Measurements from ENCODE around the gene RANGRF. TPM values are rescaled to one million over a fixed set of nuclear protein-coding genes. Genes with fewer than 3 reads are reported as not detected.

RANGRF gene
- total and polyA plus RNA-seq, 4 donors = 15.5 to 60.1 (median 35.4) TPM

DNA sequence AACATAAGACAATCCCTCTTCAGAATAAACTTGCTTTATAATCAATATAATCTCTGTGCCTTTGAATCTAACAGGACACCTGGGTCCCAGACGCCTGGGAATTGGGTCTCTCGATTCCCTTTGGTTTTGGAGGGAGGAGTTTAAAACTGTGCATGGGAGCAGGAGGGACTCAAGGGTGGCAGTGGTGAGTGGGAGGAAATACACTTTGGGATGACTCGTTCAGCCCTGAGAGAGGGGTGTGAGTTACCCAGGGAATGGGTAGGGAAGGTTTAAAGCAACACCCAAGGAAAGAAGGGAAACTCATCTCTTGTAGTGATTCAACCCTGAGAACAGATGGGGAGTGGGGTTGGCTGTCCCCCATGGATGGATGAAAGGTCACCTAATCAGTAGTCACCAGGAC is 1.6 kb downstream of the RANGRF start:
- TF ChIP-seq, protein P1, sequence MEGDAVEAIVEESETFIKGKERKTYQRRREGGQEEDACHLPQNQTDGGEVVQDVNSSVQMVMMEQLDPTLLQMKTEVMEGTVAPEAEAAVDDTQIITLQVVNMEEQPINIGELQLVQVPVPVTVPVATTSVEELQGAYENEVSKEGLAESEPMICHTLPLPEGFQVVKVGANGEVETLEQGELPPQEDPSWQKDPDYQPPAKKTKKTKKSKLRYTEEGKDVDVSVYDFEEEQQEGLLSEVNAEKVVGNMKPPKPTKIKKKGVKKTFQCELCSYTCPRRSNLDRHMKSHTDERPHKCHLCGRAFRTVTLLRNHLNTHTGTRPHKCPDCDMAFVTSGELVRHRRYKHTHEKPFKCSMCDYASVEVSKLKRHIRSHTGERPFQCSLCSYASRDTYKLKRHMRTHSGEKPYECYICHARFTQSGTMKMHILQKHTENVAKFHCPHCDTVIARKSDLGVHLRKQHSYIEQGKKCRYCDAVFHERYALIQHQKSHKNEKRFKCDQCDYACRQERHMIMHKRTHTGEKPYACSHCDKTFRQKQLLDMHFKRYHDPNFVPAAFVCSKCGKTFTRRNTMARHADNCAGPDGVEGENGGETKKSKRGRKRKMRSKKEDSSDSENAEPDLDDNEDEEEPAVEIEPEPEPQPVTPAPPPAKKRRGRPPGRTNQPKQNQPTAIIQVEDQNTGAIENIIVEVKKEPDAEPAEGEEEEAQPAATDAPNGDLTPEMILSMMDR (IDR thresholded peaks at IDR 0.05; ENCODE audit: control extremely low read depth, extremely low read depth) = no peak
- WGBS, 2 donors = 48 to 69% methylated on average over 3 of the region's 3 CpGs
- ATAC-seq (ENCODE audit: insufficient read depth, low FRiP score) = no peak
- no peak for DNase-seq
- Histone ChIP-seq H3K4me3 (no peak overlapping the region), H3K9ac (ENCODE audit: insufficient read depth in 1 of 2, low read length in 2 of 2) (no peak overlapping the region), H3K4me1 (ENCODE audit: control insufficient read depth in 5 of 5, insufficient read depth in 5 of 5, low read length in 5 of 5) (peaks cover 2 to 18% (median 11%) of the 10 kb centered on the region in 5 donors), H3K27ac (ENCODE audit: low read depth in 1 of 2, low read length in 1 of 2) (no peak overlapping the region), H3K9me3 (ENCODE audit: control insufficient read depth in 4 of 4, insufficient read depth in 3 of 4, low read length in 3 of 4) (no peaks in the 10 kb centered on the region), H3K27me3 (ENCODE audit: control insufficient read depth in 3 of 3, insufficient read depth in 3 of 3, low read length in 2 of 3) (no peaks in the 10 kb centered on the region), H3K36me3 (ENCODE audit: control insufficient read depth in 4 of 4, insufficient read depth in 4 of 4, low read length in 4 of 4) (no peaks in the 10 kb centered on the region)

DNA sequence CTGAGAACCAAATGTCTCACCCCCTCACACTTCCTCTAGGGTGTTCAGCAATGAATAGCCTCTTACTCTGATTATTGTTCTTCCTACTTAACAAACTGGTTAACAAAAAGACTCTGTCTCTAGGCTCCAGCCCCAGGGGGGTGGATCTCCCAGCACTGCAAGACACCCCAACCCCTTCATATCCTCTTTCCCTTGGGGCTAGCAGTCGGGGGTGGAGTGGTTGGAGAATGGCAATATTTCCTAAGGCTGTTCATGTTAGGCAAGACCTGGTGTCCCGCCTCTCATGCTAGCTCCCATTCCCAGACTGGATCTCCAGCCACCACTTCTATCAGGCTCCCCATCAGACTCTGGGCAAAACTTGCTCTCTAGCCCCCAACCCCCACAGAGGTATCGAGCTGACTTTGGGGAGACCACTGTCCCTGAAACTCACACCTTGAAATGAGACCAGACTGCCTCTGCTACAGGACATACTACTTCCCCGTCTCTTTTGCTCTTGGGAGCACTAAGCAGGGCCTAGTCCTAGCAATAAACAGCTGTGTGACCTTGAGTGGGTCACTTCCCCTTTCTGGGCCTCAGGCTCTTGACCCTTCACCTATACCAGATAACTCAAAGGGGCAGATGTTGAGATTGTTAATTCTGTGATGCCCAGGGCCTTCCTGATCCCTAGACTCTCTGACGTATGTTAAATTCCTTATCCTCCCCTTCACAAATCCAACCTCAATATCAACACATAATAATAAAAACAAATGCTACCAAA is 4.3 kb downstream of the RANGRF start:
- ATAC-seq (ENCODE audit: insufficient read depth, low FRiP score) (no peak), DNase-seq (no peak)
- no peak overlapping the region for H3K4me3 ChIP-seq
- 56 to 76% methylated on average over 5 of the region's 5 CpGs for WGBS, 2 donors
- no peak overlapping the region for H3K9ac ChIP-seq (ENCODE audit: insufficient read depth in 1 of 2, low read length in 2 of 2)
- H3K27ac ChIP-seq (ENCODE audit: low read depth in 1 of 2, low read length in 1 of 2) = peak overlapping the region in 1 of 2 donors; percentile 37
- H3K36me3 ChIP-seq (ENCODE audit: control insufficient read depth in 4 of 4, insufficient read depth in 4 of 4, low read length in 4 of 4) = no peaks in the 10 kb centered on the region
- peaks cover 2 to 17% (median 11%) of the 10 kb centered on the region in 5 donors for H3K4me1 ChIP-seq (ENCODE audit: control insufficient read depth in 5 of 5, insufficient read depth in 5 of 5, low read length in 5 of 5)
- TF ChIP-seq, protein P1 (IDR thresholded peaks at IDR 0.05; ENCODE audit: control extremely low read depth, extremely low read depth) = no peak
- no peaks in the 10 kb centered on the region for H3K9me3 ChIP-seq (ENCODE audit: control insufficient read depth in 4 of 4, insufficient read depth in 3 of 4, low read length in 3 of 4)
- no peaks in the 10 kb centered on the region for H3K27me3 ChIP-seq (ENCODE audit: control insufficient read depth in 3 of 3, insufficient read depth in 3 of 3, low read length in 2 of 3)

DNA sequence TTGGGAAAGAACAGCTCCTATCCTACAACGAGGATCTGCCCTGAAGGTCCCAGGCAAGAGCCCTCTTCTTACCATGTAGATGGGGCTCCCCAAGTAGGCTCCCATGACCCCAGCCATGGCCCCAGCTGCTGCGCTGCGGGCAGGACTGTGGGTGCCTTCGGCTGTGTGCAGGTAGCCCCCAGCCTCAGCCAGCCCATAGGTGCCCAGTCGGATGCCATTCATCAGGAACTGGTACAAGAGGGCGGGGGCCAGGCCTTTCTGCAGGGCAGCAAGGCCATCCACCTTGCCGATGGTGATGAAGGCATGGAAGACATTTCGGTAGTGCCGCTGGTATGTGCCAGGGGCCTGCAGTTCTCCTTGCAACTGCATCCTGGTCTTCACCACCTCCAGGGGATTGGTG is 5.9 kb downstream of the RANGRF start:
- ATAC-seq (ENCODE audit: insufficient read depth, low FRiP score) (no peak), DNase-seq (no peak)
- TF ChIP-seq, protein P1 (IDR thresholded peaks at IDR 0.05; ENCODE audit: control extremely low read depth, extremely low read depth) = no peak
- WGBS, 2 donors = 93 to 95% methylated on average over 9 of the region's 9 CpGs
- Histone ChIP-seq H3K36me3 (ENCODE audit: control insufficient read depth in 4 of 4, insufficient read depth in 4 of 4, low read length in 4 of 4) (no peaks in the 10 kb centered on the region), H3K27ac (ENCODE audit: low read depth in 1 of 2, low read length in 1 of 2) (peak overlapping the region in 1 of 2 donors; percentile 96), H3K9ac (ENCODE audit: insufficient read depth in 1 of 2, low read length in 2 of 2) (no peak overlapping the region), H3K4me3 (no peak overlapping the region), H3K9me3 (ENCODE audit: control insufficient read depth in 4 of 4, insufficient read depth in 3 of 4, low read length in 3 of 4) (no peaks in the 10 kb centered on the region), H3K27me3 (ENCODE audit: control insufficient read depth in 3 of 3, insufficient read depth in 3 of 3, low read length in 2 of 3) (no peaks in the 10 kb centered on the region), H3K4me1 (ENCODE audit: control insufficient read depth in 5 of 5, insufficient read depth in 5 of 5, low read length in 5 of 5) (peaks cover under 1 to 11% (median 8%) of the 10 kb centered on the region in 5 donors)

Data from lung (tissue), 12 donors.